Loucy (cell line): ENCODE measurements around the gene NDRG3.
"Not testable (repeated sequence)": the region's sequence is repeated elsewhere in the genome, so short reads cannot be mapped to it uniquely, and the experiment has no call there.

Experiments
- H2AFZ ChIP-seq: fragments of 200-600 bp; sonication (generic); 2 replicates; pipeline ENCODE4 v1.6.0; 2016; ENCODE audit warnings: antibody characterized with exemption, mild to moderate bottlenecking, low read length, moderate library complexity
- H3F3A ChIP-seq: fragments of 200-600 bp; 2 replicates; pipeline ENCODE4 v1.6.0; 2016; ENCODE audit warnings: antibody characterized with exemption, low read depth, mild to moderate bottlenecking
- H3K27me3 ChIP-seq: fragments of 200-600 bp; sonication (generic); 2 replicates; pipeline ENCODE4 v1.6.1; 2014; ENCODE audit warnings: low read length, mild to moderate bottlenecking; ENCODE audit not compliant: insufficient read depth, poor library complexity, severe bottlenecking
- H3K36me3 ChIP-seq: fragments of 200-600 bp; sonication (generic); 2 replicates; pipeline ENCODE4 v1.6.1; 2016; ENCODE audit warnings: low read length; ENCODE audit not compliant: insufficient read depth
- H3K4me1 ChIP-seq: fragments of 200-600 bp; sonication (generic); 2 replicates; pipeline ENCODE4 v1.5.1; 2014; ENCODE audit warnings: low read length, mild to moderate bottlenecking; ENCODE audit not compliant: insufficient read depth, poor library complexity, severe bottlenecking
- H3K4me2 ChIP-seq: fragments of 200-600 bp; sonication (generic); 2 replicates; pipeline ENCODE4 v1.6.0; 2014; ENCODE audit warnings: antibody characterized with exemption, low read length, low read depth, mild to moderate bottlenecking; ENCODE audit not compliant: poor library complexity, severe bottlenecking
- H3K4me3 ChIP-seq: fragments of 200-600 bp; sonication (generic); 2 replicates; pipeline ENCODE4 v1.5.1; 2014; ENCODE audit warnings: low read length, mild to moderate bottlenecking, mixed read lengths; ENCODE audit not compliant: poor library complexity, severe bottlenecking
- H3K79me2 ChIP-seq: fragments of 200-600 bp; sonication (generic); 2 replicates; pipeline ENCODE4 v1.6.1; 2014; ENCODE audit warnings: low read length; ENCODE audit not compliant: insufficient read depth
- H3K9ac ChIP-seq: fragments of 200-600 bp; sonication (generic); 2 replicates; pipeline ENCODE4 v1.6.0; 2014; ENCODE audit warnings: mild to moderate bottlenecking, low read depth, low read length, moderate library complexity; ENCODE audit not compliant: poor library complexity, severe bottlenecking
- H3K9me2 ChIP-seq: fragments of 200-600 bp; sonication (generic); replicated peaks from 2 replicates; pipeline ENCODE4 v1.6.1; 2016; ENCODE audit warnings: low read depth, low read length, mixed read lengths
- H3K9me3 ChIP-seq: fragments of 200-600 bp; sonication (generic); 2 replicates; pipeline ENCODE4 v1.6.1; 2014; ENCODE audit warnings: mild to moderate bottlenecking, antibody characterized with exemption, low read length, low read depth; ENCODE audit not compliant: insufficient read depth
- H4K20me1 ChIP-seq: fragments of 200-600 bp; sonication (generic); 2 replicates; pipeline ENCODE4 v1.6.0; 2014; ENCODE audit warnings: antibody characterized with exemption, low read length, mild to moderate bottlenecking; ENCODE audit not compliant: insufficient read depth, poor library complexity, severe bottlenecking
- EZH2phosphoT487 ChIP-seq: fragments of 200-600 bp; IDR thresholded peaks from 2 replicates; pipeline ENCODE4 v1.6.1; 2018; ENCODE audit warnings: antibody characterized with exemption, mild to moderate bottlenecking, moderate library complexity, borderline replicate concordance
- TF ChIP-seq, protein P1 (sequence below): fragments of 200-600 bp; sonication (generic); conservative IDR thresholded peaks from 2 replicates; pipeline ENCODE4 v1.5.1; 2014; ENCODE audit warnings: mild to moderate bottlenecking, antibody characterized with exemption, low read length

The NDRG3 gene

GRCh38 chr20:36709126-36709525, 36.8 kb downstream of the NDRG3 start:
- Histone ChIP-seq H3K4me1 (no peaks in the 10 kb centered on the region), H3K4me3 (no peak overlapping the region), H3F3A (no peaks in the 10 kb centered on the region), H3K9me3 (no peaks in the 10 kb centered on the region), H3K4me2 (no peak overlapping the region), H4K20me1 (no peaks in the 10 kb centered on the region), H3K79me2 (no peaks in the 10 kb centered on the region), H3K9me2 (no peaks in the 10 kb centered on the region), H3K9ac (no peak overlapping the region), H3K27me3 (no peaks in the 10 kb centered on the region), H2AFZ (no peak overlapping the region), H3K36me3 (no peaks in the 10 kb centered on the region)
- TF ChIP-seq, protein P1, sequence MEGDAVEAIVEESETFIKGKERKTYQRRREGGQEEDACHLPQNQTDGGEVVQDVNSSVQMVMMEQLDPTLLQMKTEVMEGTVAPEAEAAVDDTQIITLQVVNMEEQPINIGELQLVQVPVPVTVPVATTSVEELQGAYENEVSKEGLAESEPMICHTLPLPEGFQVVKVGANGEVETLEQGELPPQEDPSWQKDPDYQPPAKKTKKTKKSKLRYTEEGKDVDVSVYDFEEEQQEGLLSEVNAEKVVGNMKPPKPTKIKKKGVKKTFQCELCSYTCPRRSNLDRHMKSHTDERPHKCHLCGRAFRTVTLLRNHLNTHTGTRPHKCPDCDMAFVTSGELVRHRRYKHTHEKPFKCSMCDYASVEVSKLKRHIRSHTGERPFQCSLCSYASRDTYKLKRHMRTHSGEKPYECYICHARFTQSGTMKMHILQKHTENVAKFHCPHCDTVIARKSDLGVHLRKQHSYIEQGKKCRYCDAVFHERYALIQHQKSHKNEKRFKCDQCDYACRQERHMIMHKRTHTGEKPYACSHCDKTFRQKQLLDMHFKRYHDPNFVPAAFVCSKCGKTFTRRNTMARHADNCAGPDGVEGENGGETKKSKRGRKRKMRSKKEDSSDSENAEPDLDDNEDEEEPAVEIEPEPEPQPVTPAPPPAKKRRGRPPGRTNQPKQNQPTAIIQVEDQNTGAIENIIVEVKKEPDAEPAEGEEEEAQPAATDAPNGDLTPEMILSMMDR = no peak
- TF ChIP-seq EZH2phosphoT487 = no peak

DNA sequence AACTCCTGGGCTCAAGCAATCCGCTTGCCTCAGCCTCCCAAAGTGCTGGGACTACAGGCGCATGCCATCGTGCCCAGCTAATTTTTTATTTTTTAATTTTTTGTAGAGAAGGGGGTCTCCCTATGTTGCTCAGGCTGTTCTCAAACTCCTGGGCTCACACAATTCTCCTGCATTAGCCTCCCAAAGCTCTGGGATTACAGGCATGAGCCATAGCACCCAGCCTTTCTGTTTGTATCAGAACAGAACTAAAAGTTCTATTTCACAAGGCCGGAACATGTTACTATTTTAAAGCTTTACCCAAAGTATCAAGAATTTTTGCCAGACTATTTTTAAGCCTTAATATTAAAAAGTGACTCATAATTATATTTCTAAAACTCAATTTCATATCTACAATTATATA, 42.4 kb downstream of the NDRG3 start:
- H3K4me1 ChIP-seq = no peaks in the 10 kb centered on the region
- H2AFZ ChIP-seq = no peak overlapping the region
- no peaks in the 10 kb centered on the region for H3K79me2 ChIP-seq
- no peak overlapping the region for H3K4me2 ChIP-seq
- H3K9ac ChIP-seq = no peak overlapping the region
- H4K20me1 ChIP-seq = no peaks in the 10 kb centered on the region
- no peaks in the 10 kb centered on the region for H3K9me3 ChIP-seq
- no peaks in the 10 kb centered on the region for H3F3A ChIP-seq
- no peaks in the 10 kb centered on the region for H3K27me3 ChIP-seq
- no peaks in the 10 kb centered on the region for H3K36me3 ChIP-seq
- H3K9me2 ChIP-seq = no peaks in the 10 kb centered on the region
- TF ChIP-seq, protein P1 = no peak
- TF ChIP-seq EZH2phosphoT487 = no peak
- H3K4me3 ChIP-seq = no peak overlapping the region

DNA sequence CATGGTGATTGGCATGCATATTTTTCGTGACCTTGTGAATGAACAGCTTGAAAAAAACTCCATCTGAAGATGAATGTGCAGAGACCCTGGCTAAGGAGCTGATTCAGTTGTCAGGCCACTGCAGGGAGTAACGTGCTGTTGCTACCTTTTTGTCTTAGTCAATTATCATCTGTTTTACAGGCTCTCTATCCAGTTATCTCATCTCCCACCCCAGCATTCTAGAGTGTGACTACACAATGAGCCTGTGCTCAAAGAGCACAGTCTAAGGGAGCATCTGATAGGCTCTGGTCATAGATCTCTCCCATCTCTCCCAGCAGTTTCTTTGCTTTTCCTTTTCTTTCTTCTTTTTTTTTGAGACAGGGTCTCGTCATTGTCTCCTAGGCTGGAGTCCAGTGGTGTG, 45.5 kb downstream of the NDRG3 start:
- Histone ChIP-seq H2AFZ (no peak overlapping the region), H3K9me3 (no peaks in the 10 kb centered on the region), H3K79me2 (no peaks in the 10 kb centered on the region), H3K27me3 (no peaks in the 10 kb centered on the region), H3K4me1 (no peaks in the 10 kb centered on the region), H3K9ac (no peak overlapping the region), H3K9me2 (no peaks in the 10 kb centered on the region), H3K36me3 (no peaks in the 10 kb centered on the region), H4K20me1 (no peaks in the 10 kb centered on the region), H3K4me2 (no peak overlapping the region), H3F3A (no peaks in the 10 kb centered on the region), H3K4me3 (no peak overlapping the region)
- TF ChIP-seq, protein P1 = no peak

DNA sequence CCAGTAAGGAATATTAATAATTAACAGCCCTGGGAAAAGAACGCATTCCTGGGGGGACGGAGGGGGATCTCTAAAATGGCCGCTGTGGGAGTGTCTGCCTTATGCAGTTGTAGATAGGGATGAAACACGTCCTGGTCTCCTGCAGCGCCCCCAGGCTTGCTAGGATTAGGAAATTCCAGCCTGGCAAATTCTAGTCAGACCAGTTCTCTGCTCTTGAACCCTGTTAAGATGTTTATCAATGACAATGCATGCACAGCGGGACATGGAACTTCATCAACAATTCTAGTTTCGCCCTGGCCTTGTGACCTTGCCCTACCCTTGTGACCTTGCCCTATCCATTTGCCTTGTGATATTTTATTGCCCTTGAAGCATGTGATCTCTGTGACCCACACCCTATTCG, 50.4 kb downstream of the NDRG3 start:
- not testable (repeated sequence) for H4K20me1 ChIP-seq, H3K9me3 ChIP-seq, H3K4me3 ChIP-seq, H3K4me2 ChIP-seq, H3K9ac ChIP-seq, H2AFZ ChIP-seq, H3K4me1 ChIP-seq, H3K9me2 ChIP-seq, H3K27me3 ChIP-seq, H3K79me2 ChIP-seq, H3K36me3 ChIP-seq, H3F3A ChIP-seq
